Stimulated activated naive B cell treated with anti-CD40 and anti-IgM and Interleukin-4, amounts not matched to agents 10 μg/mL and 1 μg/mL and 100 μg/mL, for 72 hours (primary cell): ENCODE measurements around the gene SRSF7.
"Not testable (repeated sequence)": the region's sequence is repeated elsewhere in the genome, so short reads cannot be mapped to it uniquely, and the experiment has no call there.

Source experiments
- ATAC-seq, 2 donors: fragments of 150-1000 bp; cut with Tn5 transposase; replicated peaks; 2 replicates each; pipeline ENCODE4 v1.10.0; 2021; ENCODE audit warnings: moderate library complexity in 1 of 2
- DNase-seq: peaks from one replicate; pipeline ENCODE4 v3.0.0; 2021
- H3K27ac Mint-ChIP-seq: one replicate; pipeline ENCODE4 v1.8.0; 2022; ENCODE audit warnings: mild to moderate bottlenecking, mixed read lengths
- H3K27me3 Mint-ChIP-seq, 2 donors: one replicate each; pipeline ENCODE4 v1.8.0; 2022; ENCODE audit warnings: mixed read lengths in 2 of 2
- H3K36me3 Mint-ChIP-seq, 2 donors: one replicate each; pipeline ENCODE4 v1.8.0; 2022; ENCODE audit warnings: mixed read lengths in 2 of 2, mild to moderate bottlenecking in 1 of 2
- H3K4me1 Mint-ChIP-seq, 2 donors: one replicate each; pipeline ENCODE4 v1.8.0; 2022; ENCODE audit warnings: mixed read lengths in 2 of 2, mild to moderate bottlenecking in 1 of 2
- H3K4me3 Mint-ChIP-seq, 2 donors: one replicate each; pipeline ENCODE4 v1.8.0; 2022; ENCODE audit warnings: mild to moderate bottlenecking in 2 of 2, mixed read lengths in 2 of 2, moderate library complexity in 1 of 2
- H3K9me3 Mint-ChIP-seq, 2 donors: one replicate each; pipeline ENCODE4 v1.8.0; 2022; ENCODE audit warnings: mixed read lengths in 2 of 2, mild to moderate bottlenecking in 1 of 2

The SRSF7 gene

DNA sequence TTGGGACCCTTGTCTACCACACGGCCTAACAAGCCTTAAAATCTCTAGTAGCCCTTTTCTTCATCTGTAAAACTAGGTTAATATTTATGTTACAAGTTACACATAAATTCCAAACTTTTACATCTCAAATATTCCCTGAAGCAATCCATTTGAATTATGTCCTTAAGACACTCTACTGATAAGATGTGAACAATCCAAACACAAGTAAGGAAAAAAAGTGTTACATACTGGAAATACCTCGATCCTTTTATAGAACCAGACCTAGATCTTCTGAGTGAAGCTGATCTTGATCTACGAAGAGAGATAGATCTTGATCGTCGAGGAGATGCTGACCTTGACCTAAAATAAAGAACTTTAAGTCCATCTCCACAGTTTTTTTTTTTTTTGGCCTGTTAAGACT, 3.3 kb downstream of the SRSF7 start:
- ATAC-seq (no peak), DNase-seq (no peak)
- H3K27me3 Mint-ChIP-seq: peaks cover 0 to 3% of the 10 kb centered on the region in 2 donors
- peak overlapping the region; percentile 60 to 63 for H3K4me3 Mint-ChIP-seq
- H3K36me3 Mint-ChIP-seq: peaks cover 47 to 67% of the 10 kb centered on the region in 2 donors
- peak overlapping the region; percentile 87 for H3K27ac Mint-ChIP-seq
- H3K9me3 Mint-ChIP-seq: no peaks in the 10 kb centered on the region
- H3K4me1 Mint-ChIP-seq: peaks cover 29 to 63% of the 10 kb centered on the region in 2 donors

GRCh38 chr2:38747007-38747424, 4.1 kb downstream of the SRSF7 start:
- H3K9me3 Mint-ChIP-seq: no peaks in the 10 kb centered on the region
- DNase-seq (no peak), ATAC-seq (no peak)
- H3K36me3 Mint-ChIP-seq: peaks cover 51 to 67% of the 10 kb centered on the region in 2 donors
- no peak overlapping the region for H3K4me3 Mint-ChIP-seq
- H3K4me1 Mint-ChIP-seq: peaks cover 29 to 60% of the 10 kb centered on the region in 2 donors
- H3K27ac Mint-ChIP-seq: peak overlapping the region; percentile 25
- peaks cover 0 to 3% of the 10 kb centered on the region in 2 donors for H3K27me3 Mint-ChIP-seq

DNA sequence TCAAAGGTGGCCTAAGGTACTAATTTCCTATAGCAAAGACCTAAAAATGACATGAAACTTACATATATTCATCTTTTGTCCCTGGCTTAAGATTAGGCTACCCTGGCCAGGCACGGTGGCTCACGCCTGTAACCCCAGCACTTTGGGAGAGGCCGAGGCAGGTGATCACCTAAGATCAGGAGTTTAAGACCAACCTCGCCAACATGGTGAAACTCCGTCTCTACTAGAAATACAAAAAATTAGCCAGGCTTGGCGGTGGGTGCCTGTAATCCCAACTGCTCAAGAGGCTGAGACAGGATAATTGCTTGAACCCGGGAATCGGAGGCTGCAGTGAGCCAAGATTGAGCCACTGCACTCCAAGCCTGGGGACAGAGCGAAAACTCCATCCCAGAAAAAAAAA, 5.9 kb downstream of the SRSF7 start:
- Mint-ChIP-seq H3K4me1 (peaks cover 23 to 47% of the 10 kb centered on the region in 2 donors), H3K4me3 (no peak overlapping the region), H3K36me3 (peaks cover 44 to 57% of the 10 kb centered on the region in 2 donors), H3K27ac (peak overlapping the region; percentile 51), H3K9me3 (no peaks in the 10 kb centered on the region), H3K27me3 (no peaks in the 10 kb centered on the region)
- DNase-seq (no peak), ATAC-seq (no peak)

- DNase-seq: no peak
- peaks cover 42 to 57% of the 10 kb centered on the region in 2 donors for H3K36me3 Mint-ChIP-seq
- peak overlapping the region; percentile 25 for H3K27ac Mint-ChIP-seq
- H3K4me3 Mint-ChIP-seq: no peak overlapping the region
- no peaks in the 10 kb centered on the region for H3K9me3 Mint-ChIP-seq
- peaks cover 19 to 42% of the 10 kb centered on the region in 2 donors for H3K4me1 Mint-ChIP-seq
- no peak for ATAC-seq
- H3K27me3 Mint-ChIP-seq: no peaks in the 10 kb centered on the region
Measured at GRCh38 chr2:38744399-38744780, 6.8 kb downstream of the SRSF7 start.

- Mint-ChIP-seq H3K27ac (peak overlapping the region; percentile 25), H3K4me1 (peaks cover 19 to 42% of the 10 kb centered on the region in 2 donors), H3K9me3 (no peaks in the 10 kb centered on the region), H3K36me3 (peaks cover 45 to 59% of the 10 kb centered on the region in 2 donors), H3K27me3 (no peaks in the 10 kb centered on the region), H3K4me3 (no peak overlapping the region)
- DNase-seq (no peak), ATAC-seq (no peak)
Measured at GRCh38 chr2:38743672-38744398, 7.3 kb downstream of the SRSF7 start.

GRCh38 chr2:38742797-38743559, 8.2 kb downstream of the SRSF7 start:
- H3K36me3 Mint-ChIP-seq: peaks cover 46 to 60% of the 10 kb centered on the region in 2 donors
- H3K27ac Mint-ChIP-seq: no peak overlapping the region
- H3K9me3 Mint-ChIP-seq: no peaks in the 10 kb centered on the region
- ATAC-seq (peak; percentile 17 to 33), DNase-seq (no peak)
- no peaks in the 10 kb centered on the region for H3K27me3 Mint-ChIP-seq
- peaks cover 16 to 40% of the 10 kb centered on the region in 2 donors for H3K4me1 Mint-ChIP-seq
- no peak overlapping the region for H3K4me3 Mint-ChIP-seq

- H3K4me1 Mint-ChIP-seq: peaks cover 11 to 22% of the 10 kb centered on the region in 2 donors
- no peak overlapping the region for H3K4me3 Mint-ChIP-seq
Measured at GRCh38 chr2:38740851-38741731, 10.1 kb downstream of the SRSF7 start.

DNA sequence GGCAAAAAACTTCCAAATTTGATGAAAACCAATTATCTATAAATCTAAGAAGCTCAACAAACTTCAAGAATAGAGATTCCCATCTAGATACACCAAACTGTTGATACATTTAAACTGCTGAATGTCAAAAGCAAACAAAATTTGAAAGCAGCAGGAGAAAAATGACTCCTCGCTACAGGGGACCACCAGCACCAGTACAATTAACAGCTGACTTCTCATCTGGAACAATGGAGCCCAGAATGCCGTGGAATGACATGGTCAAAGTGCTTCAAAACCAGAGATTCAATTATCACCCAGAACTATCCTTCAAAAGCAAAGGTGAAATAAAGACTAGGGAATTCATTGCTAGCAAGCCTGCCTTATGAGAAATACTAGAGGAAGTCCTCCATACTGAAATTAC, 11.6 kb downstream of the SRSF7 start:
- Mint-ChIP-seq H3K36me3 (peaks cover 33 to 48% of the 10 kb centered on the region in 2 donors), H3K4me1 (peaks cover 11% of the 10 kb centered on the region in 2 donors), H3K27ac (no peak overlapping the region), H3K4me3 (no peak overlapping the region), H3K27me3 (no peaks in the 10 kb centered on the region), H3K9me3 (no peaks in the 10 kb centered on the region)
- DNase-seq (no peak), ATAC-seq (no peak)

More at GRCh38 chr2:38740851-38741731, 10.1 kb downstream of the SRSF7 start:
- Mint-ChIP-seq H3K9me3 (no peaks in the 10 kb centered on the region), H3K36me3 (peaks cover 35 to 54% of the 10 kb centered on the region in 2 donors), H3K27me3 (no peaks in the 10 kb centered on the region), H3K27ac (peak overlapping the region; percentile 89)
- DNase-seq (no peak), ATAC-seq (peak; percentile 30 to 31)

- Mint-ChIP-seq H3K4me3 (no peak overlapping the region), H3K9me3 (no peaks in the 10 kb centered on the region), H3K4me1 (peaks cover 11 to 13% of the 10 kb centered on the region in 2 donors), H3K27ac (no peak overlapping the region), H3K27me3 (no peaks in the 10 kb centered on the region), H3K36me3 (peaks cover 34 to 51% of the 10 kb centered on the region in 2 donors)
- DNase-seq (no peak), ATAC-seq (no peak)
Measured at GRCh38 chr2:38737925-38738324, 13.2 kb downstream of the SRSF7 start.

- not testable (repeated sequence) for ATAC-seq, DNase-seq, H3K27ac Mint-ChIP-seq, H3K27me3 Mint-ChIP-seq, H3K4me3 Mint-ChIP-seq, H3K9me3 Mint-ChIP-seq
- Mint-ChIP-seq H3K36me3 (peaks cover 30 to 51% of the 10 kb centered on the region in 2 donors), H3K4me1 (peaks cover 11% of the 10 kb centered on the region in 2 donors)
Measured at GRCh38 chr2:38737000-38737698, 14.0 kb downstream of the SRSF7 start.

DNA sequence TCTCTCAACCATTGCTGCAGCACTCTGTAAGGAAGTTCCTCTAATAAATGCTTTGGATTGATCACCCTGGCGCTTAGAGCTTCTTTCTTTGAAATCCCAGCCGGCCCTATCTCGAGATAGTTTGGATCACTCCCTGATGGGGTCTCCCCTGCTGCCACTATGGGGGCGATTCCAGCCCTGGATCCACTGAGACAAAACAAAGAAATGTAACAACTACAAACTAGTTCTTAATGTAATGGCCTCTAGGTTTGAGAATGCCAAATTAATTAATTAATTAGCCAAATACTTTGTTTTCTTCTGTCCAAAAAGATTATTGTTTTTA, 15.2 kb downstream of the SRSF7 start:
- no peaks in the 10 kb centered on the region for H3K9me3 Mint-ChIP-seq
- H3K4me1 Mint-ChIP-seq: peaks cover 11% of the 10 kb centered on the region in 2 donors
- ATAC-seq: no peak
- DNase-seq: no peak
- no peaks in the 10 kb centered on the region for H3K27me3 Mint-ChIP-seq
- H3K36me3 Mint-ChIP-seq: peaks cover 33 to 56% of the 10 kb centered on the region in 2 donors
- no peak overlapping the region for H3K27ac Mint-ChIP-seq
- no peak overlapping the region for H3K4me3 Mint-ChIP-seq

DNA sequence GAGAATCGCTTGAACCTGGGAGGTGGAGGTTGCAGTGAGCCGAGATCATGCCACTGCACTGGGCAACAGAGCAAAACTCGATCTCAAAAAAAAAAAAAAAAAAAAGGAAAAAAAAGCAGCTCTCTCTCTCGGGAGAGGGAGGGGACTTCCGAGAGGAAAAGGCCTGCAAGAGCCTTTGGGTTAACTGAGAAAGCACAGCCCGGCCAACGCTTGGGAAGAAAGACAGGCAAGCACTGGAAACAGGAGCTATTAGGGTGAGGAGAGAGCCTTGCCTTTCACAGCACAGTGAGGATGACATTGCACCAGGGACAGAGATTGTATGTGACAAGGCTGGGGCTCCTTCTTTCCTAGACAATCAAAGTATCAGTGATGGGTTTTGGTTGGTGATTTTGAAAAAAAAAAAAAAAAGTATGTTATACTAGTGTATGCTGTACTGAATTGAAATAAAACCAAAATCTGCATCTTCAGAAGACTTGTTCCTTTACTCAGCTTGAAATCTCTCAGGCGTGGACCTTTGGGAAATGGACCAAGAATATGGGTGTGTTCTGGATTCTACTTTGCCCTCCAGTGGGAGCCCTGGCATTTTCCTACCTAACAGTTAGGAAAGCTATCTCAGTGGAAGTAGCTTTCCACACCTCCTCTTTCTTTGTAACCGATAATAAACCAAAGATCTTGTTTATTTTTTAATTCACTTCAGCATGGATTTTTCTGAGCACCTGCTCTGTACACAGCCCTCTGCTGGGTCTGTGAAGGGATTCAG, 16.7 kb downstream of the SRSF7 start:
- H3K9me3 Mint-ChIP-seq: no peaks in the 10 kb centered on the region
- peaks cover 34 to 54% of the 10 kb centered on the region in 2 donors for H3K36me3 Mint-ChIP-seq
- ATAC-seq (no peak), DNase-seq (no peak)
- peak overlapping the region; percentile 47 for H3K27ac Mint-ChIP-seq
- H3K4me3 Mint-ChIP-seq: no peak overlapping the region
- no peaks in the 10 kb centered on the region for H3K27me3 Mint-ChIP-seq
- H3K4me1 Mint-ChIP-seq: peaks cover 11 to 15% of the 10 kb centered on the region in 2 donors

DNA sequence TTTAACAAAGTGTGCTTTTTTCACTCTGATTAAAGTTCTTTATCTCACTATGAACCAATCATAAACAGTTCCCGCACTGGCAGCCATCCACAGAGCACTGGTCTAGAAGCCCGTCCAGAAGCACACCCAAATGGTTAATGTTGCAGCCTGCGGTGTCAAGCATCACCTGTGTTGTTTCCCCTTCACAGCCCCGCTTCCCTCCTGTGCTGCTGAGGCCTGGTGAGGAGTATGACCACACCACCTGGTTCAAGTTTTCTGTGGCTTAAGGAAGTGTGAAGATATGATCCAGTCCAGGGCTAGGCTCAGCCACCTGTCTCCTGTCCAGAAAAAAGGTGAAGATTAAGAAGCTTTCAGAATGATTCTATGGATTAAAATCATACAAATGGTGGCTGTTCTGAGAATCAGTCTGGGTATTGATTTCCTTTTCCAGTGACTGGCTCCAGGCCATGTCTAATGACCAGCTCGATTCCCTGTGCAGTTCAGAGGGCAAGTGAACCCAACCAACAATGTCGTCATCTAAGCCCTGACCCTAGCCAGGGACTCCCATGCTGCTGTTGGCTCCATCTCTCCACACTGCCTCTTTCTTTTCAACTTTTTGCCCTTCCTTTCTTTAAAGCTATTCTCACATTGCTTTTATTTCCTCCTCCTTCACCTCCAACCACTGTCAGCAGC, 17.7 kb downstream of the SRSF7 start:
- DNase-seq (no peak), ATAC-seq (no peak)
- peaks cover 25 to 47% of the 10 kb centered on the region in 2 donors for H3K36me3 Mint-ChIP-seq
- peaks cover 6 to 16% of the 10 kb centered on the region in 2 donors for H3K4me1 Mint-ChIP-seq
- H3K9me3 Mint-ChIP-seq: no peaks in the 10 kb centered on the region
- H3K4me3 Mint-ChIP-seq: no peak overlapping the region
- H3K27me3 Mint-ChIP-seq: no peaks in the 10 kb centered on the region
- H3K27ac Mint-ChIP-seq: peak overlapping the region; percentile 21
